ENCODE data around the gene TNFRSF19. TPM values are rescaled to one million over a fixed set of nuclear protein-coding genes. Genes with fewer than 3 reads are reported as not detected.

TNFRSF19 gene
- total and polyA plus RNA-seq, 4 donors: 0.27 to 2.8 (median 0.91) TPM

- peaks cover 0 to 2% (median 0%) of the 10 kb centered on the region in 4 donors for H3K27me3 ChIP-seq (ENCODE audit: control insufficient read depth in 4 of 4, insufficient read depth in 4 of 4, low read length in 3 of 4)
- H3K27ac ChIP-seq (ENCODE audit: low read depth in 1 of 2, low read length in 2 of 2): no peak overlapping the region
- no peaks in the 10 kb centered on the region for H3K36me3 ChIP-seq (ENCODE audit: control insufficient read depth in 4 of 4, insufficient read depth in 3 of 4, low read depth in 1 of 4, low read length in 3 of 4)
- H3K9me3 ChIP-seq (ENCODE audit: control insufficient read depth in 4 of 4, low read length in 3 of 4): no peaks in the 10 kb centered on the region
- no peak overlapping the region for H3K9ac ChIP-seq (ENCODE audit: low read depth in 1 of 2, low read length in 2 of 2)
- H3K4me3 ChIP-seq (ENCODE audit: low read depth in 1 of 3, low read length in 3 of 3): no peak overlapping the region
- TF ChIP-seq, protein P1, sequence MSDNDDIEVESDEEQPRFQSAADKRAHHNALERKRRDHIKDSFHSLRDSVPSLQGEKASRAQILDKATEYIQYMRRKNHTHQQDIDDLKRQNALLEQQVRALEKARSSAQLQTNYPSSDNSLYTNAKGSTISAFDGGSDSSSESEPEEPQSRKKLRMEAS (IDR thresholded peaks at IDR 0.05): no peak
- TF ChIP-seq HNF4G (IDR thresholded peaks at IDR 0.05) (no peak), TAF1 (conservative IDR thresholded peaks at IDR 0.05) (no peak), GABPA (IDR thresholded peaks at IDR 0.05 in 1 of 2, conservative IDR thresholded peaks at IDR 0.05 in 1 of 2) (no peak), FOXA2 (IDR thresholded peaks at IDR 0.05) (no peak), JUND (IDR thresholded peaks at IDR 0.05) (no peak), FOXA1 (IDR thresholded peaks at IDR 0.05) (no peak), NR2F2 (IDR thresholded peaks at IDR 0.05) (no peak), SP1 (IDR thresholded peaks at IDR 0.05) (no peak), EGR1 (IDR thresholded peaks at IDR 0.05; ENCODE audit: low read depth in 2 of 2) (no peak), RXRA (IDR thresholded peaks at IDR 0.05) (no peak), YY1 (IDR thresholded peaks at IDR 0.05) (no peak), RAD21 (IDR thresholded peaks at IDR 0.05) (no peak), HNF4A (conservative IDR thresholded peaks at IDR 0.05) (no peak)
- TF ChIP-seq, protein P2, sequence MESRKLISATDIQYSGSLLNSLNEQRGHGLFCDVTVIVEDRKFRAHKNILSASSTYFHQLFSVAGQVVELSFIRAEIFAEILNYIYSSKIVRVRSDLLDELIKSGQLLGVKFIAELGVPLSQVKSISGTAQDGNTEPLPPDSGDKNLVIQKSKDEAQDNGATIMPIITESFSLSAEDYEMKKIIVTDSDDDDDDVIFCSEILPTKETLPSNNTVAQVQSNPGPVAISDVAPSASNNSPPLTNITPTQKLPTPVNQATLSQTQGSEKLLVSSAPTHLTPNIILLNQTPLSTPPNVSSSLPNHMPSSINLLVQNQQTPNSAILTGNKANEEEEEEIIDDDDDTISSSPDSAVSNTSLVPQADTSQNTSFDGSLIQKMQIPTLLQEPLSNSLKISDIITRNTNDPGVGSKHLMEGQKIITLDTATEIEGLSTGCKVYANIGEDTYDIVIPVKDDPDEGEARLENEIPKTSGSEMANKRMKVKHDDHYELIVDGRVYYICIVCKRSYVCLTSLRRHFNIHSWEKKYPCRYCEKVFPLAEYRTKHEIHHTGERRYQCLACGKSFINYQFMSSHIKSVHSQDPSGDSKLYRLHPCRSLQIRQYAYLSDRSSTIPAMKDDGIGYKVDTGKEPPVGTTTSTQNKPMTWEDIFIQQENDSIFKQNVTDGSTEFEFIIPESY (IDR thresholded peaks at IDR 0.05): no peak
- TF ChIP-seq, protein P3, sequence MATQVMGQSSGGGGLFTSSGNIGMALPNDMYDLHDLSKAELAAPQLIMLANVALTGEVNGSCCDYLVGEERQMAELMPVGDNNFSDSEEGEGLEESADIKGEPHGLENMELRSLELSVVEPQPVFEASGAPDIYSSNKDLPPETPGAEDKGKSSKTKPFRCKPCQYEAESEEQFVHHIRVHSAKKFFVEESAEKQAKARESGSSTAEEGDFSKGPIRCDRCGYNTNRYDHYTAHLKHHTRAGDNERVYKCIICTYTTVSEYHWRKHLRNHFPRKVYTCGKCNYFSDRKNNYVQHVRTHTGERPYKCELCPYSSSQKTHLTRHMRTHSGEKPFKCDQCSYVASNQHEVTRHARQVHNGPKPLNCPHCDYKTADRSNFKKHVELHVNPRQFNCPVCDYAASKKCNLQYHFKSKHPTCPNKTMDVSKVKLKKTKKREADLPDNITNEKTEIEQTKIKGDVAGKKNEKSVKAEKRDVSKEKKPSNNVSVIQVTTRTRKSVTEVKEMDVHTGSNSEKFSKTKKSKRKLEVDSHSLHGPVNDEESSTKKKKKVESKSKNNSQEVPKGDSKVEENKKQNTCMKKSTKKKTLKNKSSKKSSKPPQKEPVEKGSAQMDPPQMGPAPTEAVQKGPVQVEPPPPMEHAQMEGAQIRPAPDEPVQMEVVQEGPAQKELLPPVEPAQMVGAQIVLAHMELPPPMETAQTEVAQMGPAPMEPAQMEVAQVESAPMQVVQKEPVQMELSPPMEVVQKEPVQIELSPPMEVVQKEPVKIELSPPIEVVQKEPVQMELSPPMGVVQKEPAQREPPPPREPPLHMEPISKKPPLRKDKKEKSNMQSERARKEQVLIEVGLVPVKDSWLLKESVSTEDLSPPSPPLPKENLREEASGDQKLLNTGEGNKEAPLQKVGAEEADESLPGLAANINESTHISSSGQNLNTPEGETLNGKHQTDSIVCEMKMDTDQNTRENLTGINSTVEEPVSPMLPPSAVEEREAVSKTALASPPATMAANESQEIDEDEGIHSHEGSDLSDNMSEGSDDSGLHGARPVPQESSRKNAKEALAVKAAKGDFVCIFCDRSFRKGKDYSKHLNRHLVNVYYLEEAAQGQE (IDR thresholded peaks at IDR 0.05): no peak
- TF ChIP-seq, protein P4, sequence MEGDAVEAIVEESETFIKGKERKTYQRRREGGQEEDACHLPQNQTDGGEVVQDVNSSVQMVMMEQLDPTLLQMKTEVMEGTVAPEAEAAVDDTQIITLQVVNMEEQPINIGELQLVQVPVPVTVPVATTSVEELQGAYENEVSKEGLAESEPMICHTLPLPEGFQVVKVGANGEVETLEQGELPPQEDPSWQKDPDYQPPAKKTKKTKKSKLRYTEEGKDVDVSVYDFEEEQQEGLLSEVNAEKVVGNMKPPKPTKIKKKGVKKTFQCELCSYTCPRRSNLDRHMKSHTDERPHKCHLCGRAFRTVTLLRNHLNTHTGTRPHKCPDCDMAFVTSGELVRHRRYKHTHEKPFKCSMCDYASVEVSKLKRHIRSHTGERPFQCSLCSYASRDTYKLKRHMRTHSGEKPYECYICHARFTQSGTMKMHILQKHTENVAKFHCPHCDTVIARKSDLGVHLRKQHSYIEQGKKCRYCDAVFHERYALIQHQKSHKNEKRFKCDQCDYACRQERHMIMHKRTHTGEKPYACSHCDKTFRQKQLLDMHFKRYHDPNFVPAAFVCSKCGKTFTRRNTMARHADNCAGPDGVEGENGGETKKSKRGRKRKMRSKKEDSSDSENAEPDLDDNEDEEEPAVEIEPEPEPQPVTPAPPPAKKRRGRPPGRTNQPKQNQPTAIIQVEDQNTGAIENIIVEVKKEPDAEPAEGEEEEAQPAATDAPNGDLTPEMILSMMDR (IDR thresholded peaks at IDR 0.05; ENCODE audit: low read depth, low read length, missing input control): no peak
- TF ChIP-seq, protein P5, sequence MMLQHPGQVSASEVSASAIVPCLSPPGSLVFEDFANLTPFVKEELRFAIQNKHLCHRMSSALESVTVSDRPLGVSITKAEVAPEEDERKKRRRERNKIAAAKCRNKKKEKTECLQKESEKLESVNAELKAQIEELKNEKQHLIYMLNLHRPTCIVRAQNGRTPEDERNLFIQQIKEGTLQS (IDR thresholded peaks at IDR 0.05): no peak
- WGBS: 90% methylated on average over 1 of the region's 1 CpG
- H3K4me1 ChIP-seq (ENCODE audit: control insufficient read depth in 4 of 4, insufficient read depth in 4 of 4, low read length in 3 of 4): peaks cover 6 to 15% (median 11%) of the 10 kb centered on the region in 4 donors
- DNase-seq (ENCODE audit: low spot score): no peak
Measured at GRCh38 chr13:23580684-23581060, 10.5 kb downstream of the TNFRSF19 start.

Data from liver (tissue), 9 donors.